Measurements from ENCODE around the gene UXS1.

UXS1 gene

DNA sequence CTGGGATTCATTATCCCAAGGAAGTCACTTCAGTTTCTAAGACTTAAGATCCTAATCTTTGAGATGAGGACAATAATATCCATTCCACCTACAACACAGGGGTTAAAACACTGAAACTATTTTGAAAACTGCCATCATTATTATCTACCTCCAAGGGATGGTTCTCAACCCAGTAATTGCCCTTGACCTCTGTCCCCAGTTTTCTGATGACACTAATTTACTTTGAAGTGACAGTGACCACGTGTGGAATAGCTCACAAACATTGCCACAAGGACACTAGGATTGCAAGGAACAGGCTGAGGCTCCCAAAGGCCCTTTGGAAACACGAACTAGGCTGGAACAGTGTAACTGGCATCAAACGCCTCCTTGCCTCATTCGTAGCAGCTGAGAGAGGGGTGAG lies 78.4 kb downstream of the UXS1 start:
- no peaks in the 10 kb centered on the region for H4K20me1 ChIP-seq (ENCODE audit: insufficient read depth, low read length, poor library complexity, severe bottlenecking)
- no peaks in the 10 kb centered on the region for H3K9me2 ChIP-seq (replicated peaks; ENCODE audit: low read depth, low read length)
- H3K9me3 ChIP-seq (ENCODE audit: insufficient read depth, low read depth, low read length): no peaks in the 10 kb centered on the region
- no peak overlapping the region for H3K9ac ChIP-seq (ENCODE audit: low read depth, low read length, poor library complexity, severe bottlenecking)
- H3K4me1 ChIP-seq (ENCODE audit: insufficient read depth, low read length, poor library complexity, severe bottlenecking): peaks cover 11% of the 10 kb centered on the region
- H3K4me2 ChIP-seq (ENCODE audit: low read depth, low read length, poor library complexity, severe bottlenecking): no peak overlapping the region
- no peaks in the 10 kb centered on the region for H3K27me3 ChIP-seq (ENCODE audit: insufficient read depth, low read length, poor library complexity, severe bottlenecking)
- no peaks in the 10 kb centered on the region for H3K79me2 ChIP-seq (ENCODE audit: insufficient read depth, low read length)
- H3K36me3 ChIP-seq (ENCODE audit: insufficient read depth, low read length): peaks cover 54% of the 10 kb centered on the region; the same call in 1 of the 2 replicates
- H3F3A ChIP-seq (ENCODE audit: low read depth): no peaks in the 10 kb centered on the region
- TF ChIP-seq, protein P1, sequence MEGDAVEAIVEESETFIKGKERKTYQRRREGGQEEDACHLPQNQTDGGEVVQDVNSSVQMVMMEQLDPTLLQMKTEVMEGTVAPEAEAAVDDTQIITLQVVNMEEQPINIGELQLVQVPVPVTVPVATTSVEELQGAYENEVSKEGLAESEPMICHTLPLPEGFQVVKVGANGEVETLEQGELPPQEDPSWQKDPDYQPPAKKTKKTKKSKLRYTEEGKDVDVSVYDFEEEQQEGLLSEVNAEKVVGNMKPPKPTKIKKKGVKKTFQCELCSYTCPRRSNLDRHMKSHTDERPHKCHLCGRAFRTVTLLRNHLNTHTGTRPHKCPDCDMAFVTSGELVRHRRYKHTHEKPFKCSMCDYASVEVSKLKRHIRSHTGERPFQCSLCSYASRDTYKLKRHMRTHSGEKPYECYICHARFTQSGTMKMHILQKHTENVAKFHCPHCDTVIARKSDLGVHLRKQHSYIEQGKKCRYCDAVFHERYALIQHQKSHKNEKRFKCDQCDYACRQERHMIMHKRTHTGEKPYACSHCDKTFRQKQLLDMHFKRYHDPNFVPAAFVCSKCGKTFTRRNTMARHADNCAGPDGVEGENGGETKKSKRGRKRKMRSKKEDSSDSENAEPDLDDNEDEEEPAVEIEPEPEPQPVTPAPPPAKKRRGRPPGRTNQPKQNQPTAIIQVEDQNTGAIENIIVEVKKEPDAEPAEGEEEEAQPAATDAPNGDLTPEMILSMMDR (conservative IDR thresholded peaks at IDR 0.05; ENCODE audit: low read length): no peak
- no peak for TF ChIP-seq EZH2phosphoT487 (IDR thresholded peaks at IDR 0.05; ENCODE audit: borderline replicate concordance)
- H3K4me3 ChIP-seq (ENCODE audit: low read length, poor library complexity, severe bottlenecking): no peak overlapping the region
- H2AFZ ChIP-seq (ENCODE audit: low read length): no peak overlapping the region

DNA sequence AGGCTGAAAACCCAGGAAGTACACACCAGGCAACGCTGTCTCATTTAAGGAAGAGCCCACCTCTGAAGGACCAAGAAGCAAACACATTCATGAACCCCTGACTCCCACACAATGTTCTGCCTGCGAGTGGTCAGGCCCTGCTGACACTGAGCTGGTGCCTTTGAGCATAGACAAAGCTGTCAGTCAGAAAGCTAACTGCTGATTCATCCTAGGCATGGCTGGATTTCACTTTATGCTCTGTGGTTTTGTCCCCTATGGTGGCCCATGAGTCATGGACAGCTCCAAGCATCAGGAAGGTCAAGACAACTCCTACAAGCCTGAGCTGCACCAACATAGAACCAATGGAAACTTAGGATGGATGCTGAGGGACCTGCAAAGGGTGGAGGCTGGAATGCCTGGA lies 78.9 kb downstream of the UXS1 start:
- Histone ChIP-seq H3K4me2 (ENCODE audit: low read depth, low read length, poor library complexity, severe bottlenecking) (no peak overlapping the region), H3K27me3 (ENCODE audit: insufficient read depth, low read length, poor library complexity, severe bottlenecking) (no peaks in the 10 kb centered on the region), H3K4me3 (ENCODE audit: low read length, poor library complexity, severe bottlenecking) (no peak overlapping the region), H3K79me2 (ENCODE audit: insufficient read depth, low read length) (no peaks in the 10 kb centered on the region), H2AFZ (ENCODE audit: low read length) (no peak overlapping the region), H3F3A (ENCODE audit: low read depth) (no peaks in the 10 kb centered on the region), H4K20me1 (ENCODE audit: insufficient read depth, low read length, poor library complexity, severe bottlenecking) (no peaks in the 10 kb centered on the region), H3K9me2 (replicated peaks; ENCODE audit: low read depth, low read length) (no peaks in the 10 kb centered on the region), H3K36me3 (ENCODE audit: insufficient read depth, low read length) (peaks cover 54% of the 10 kb centered on the region; the same call in 1 of the 2 replicates), H3K9ac (ENCODE audit: low read depth, low read length, poor library complexity, severe bottlenecking) (no peak overlapping the region), H3K9me3 (ENCODE audit: insufficient read depth, low read depth, low read length) (no peaks in the 10 kb centered on the region), H3K4me1 (ENCODE audit: insufficient read depth, low read length, poor library complexity, severe bottlenecking) (peaks cover 11% of the 10 kb centered on the region)
- TF ChIP-seq, protein P1 (conservative IDR thresholded peaks at IDR 0.05; ENCODE audit: low read length): no peak
- no peak for TF ChIP-seq EZH2phosphoT487 (IDR thresholded peaks at IDR 0.05; ENCODE audit: borderline replicate concordance)

DNA sequence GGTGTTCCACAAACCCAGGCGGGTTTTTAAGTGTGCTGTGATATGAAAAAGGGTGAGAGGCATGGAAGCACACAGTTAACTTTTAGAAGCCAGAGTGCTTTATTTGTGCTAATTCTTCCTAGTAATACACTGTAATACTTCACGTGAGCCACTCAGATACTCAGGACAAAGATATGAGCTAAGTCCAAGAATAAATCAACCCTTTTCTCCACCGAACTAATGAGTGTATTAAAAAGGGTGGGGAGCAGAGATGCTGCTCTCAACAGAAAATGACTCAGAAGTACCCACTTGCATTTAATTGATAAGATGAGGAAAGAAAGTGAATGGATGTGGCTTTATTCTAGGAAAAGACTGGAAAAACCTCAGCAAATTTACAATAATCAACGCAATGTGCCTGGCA lies 79.9 kb downstream of the UXS1 start:
- H3K4me1 ChIP-seq (ENCODE audit: insufficient read depth, low read length, poor library complexity, severe bottlenecking): peaks cover 11% of the 10 kb centered on the region
- no peaks in the 10 kb centered on the region for H3K9me3 ChIP-seq (ENCODE audit: insufficient read depth, low read depth, low read length)
- no peaks in the 10 kb centered on the region for H3F3A ChIP-seq (ENCODE audit: low read depth)
- H3K36me3 ChIP-seq (ENCODE audit: insufficient read depth, low read length): peaks cover 57% of the 10 kb centered on the region; the same call in 1 of the 2 replicates
- H3K9ac ChIP-seq (ENCODE audit: low read depth, low read length, poor library complexity, severe bottlenecking): no peak overlapping the region
- H2AFZ ChIP-seq (ENCODE audit: low read length): no peak overlapping the region
- H3K4me3 ChIP-seq (ENCODE audit: low read length, poor library complexity, severe bottlenecking): no peak overlapping the region
- H3K79me2 ChIP-seq (ENCODE audit: insufficient read depth, low read length): no peaks in the 10 kb centered on the region
- no peak overlapping the region for H3K4me2 ChIP-seq (ENCODE audit: low read depth, low read length, poor library complexity, severe bottlenecking)
- no peaks in the 10 kb centered on the region for H3K9me2 ChIP-seq (replicated peaks; ENCODE audit: low read depth, low read length)
- no peak for TF ChIP-seq EZH2phosphoT487 (IDR thresholded peaks at IDR 0.05; ENCODE audit: borderline replicate concordance)
- TF ChIP-seq, protein P1 (conservative IDR thresholded peaks at IDR 0.05; ENCODE audit: low read length): no peak
- H4K20me1 ChIP-seq (ENCODE audit: insufficient read depth, low read length, poor library complexity, severe bottlenecking): no peaks in the 10 kb centered on the region
- no peaks in the 10 kb centered on the region for H3K27me3 ChIP-seq (ENCODE audit: insufficient read depth, low read length, poor library complexity, severe bottlenecking)

Measured in Loucy (cell line).